PC-9 (cell line): ENCODE results near the gene AKT1S1. TPM values are rescaled to one million over a fixed set of nuclear protein-coding genes. Genes with fewer than 3 reads are reported as not detected.

Experiments used
- BruUV-seq: library from RNA; stranded (reverse); fragments of 400-500 nt; replicated peaks from 2 replicates; lab custom pipeline; 2021; lab: Mats Ljungman, UMichigan
- CTCF ChIA-PET: fragments of 300-600 bp; sonication (Branson Sonifier 250); formaldehyde crosslinking; loops from one replicate; lab custom pipeline; 2022; ENCODE audit warnings: antibody characterized with exemption; lab: Charles Lee
- POLR2A ChIA-PET: fragments of 300-600 bp; sonication (Branson Sonifier 250); formaldehyde crosslinking; loops from one replicate; lab custom pipeline; 2022; ENCODE audit warnings: antibody characterized with exemption; ENCODE audit not compliant: unreplicated experiment; lab: Charles Lee
- DNase-seq, 2 experiments: peaks; one replicate each; pipeline versions ENCODE4 v3.0.0 to v3.0.0-alpha.2; 2015 to 2022; ENCODE audit warnings: mixed read lengths in 1 of 2
- H2AFZ ChIP-seq: fragments of 200-600 bp; sonication (generic); 2 replicates; pipeline ENCODE4 v1.8.1; 2017; ENCODE audit warnings: antibody characterized with exemption
- H3F3A ChIP-seq: fragments of 200-600 bp; sonication (generic); 2 replicates; pipeline ENCODE4 v1.8.1; 2017; ENCODE audit warnings: antibody characterized with exemption, mild to moderate bottlenecking, low read depth; ENCODE audit not compliant: insufficient read depth
- H3K27ac ChIP-seq: fragments of 200-600 bp; sonication (generic); 2 replicates; pipeline ENCODE4 v1.6.1; 2016; ENCODE audit warnings: mixed run types
- H3K27me3 ChIP-seq: fragments of 200-600 bp; sonication (generic); 2 replicates; pipeline ENCODE4 v1.6.1; 2016; ENCODE audit warnings: low read depth, mixed run types; ENCODE audit not compliant: insufficient read depth
- H3K36me3 ChIP-seq: fragments of 200-600 bp; sonication (generic); 2 replicates; pipeline ENCODE4 v1.6.1; 2016; ENCODE audit warnings: low read depth, mixed run types
- H3K4me1 ChIP-seq: fragments of 200-600 bp; sonication (generic); replicated peaks from 2 replicates; pipeline ENCODE4 v1.6.1; 2016; ENCODE audit warnings: mixed run types; ENCODE audit not compliant: insufficient read depth
- H3K4me2 ChIP-seq: fragments of 200-600 bp; sonication (generic); 2 replicates; pipeline ENCODE4 v1.6.1; 2017; ENCODE audit warnings: mixed run types
- H3K4me3 ChIP-seq: fragments of 200-600 bp; sonication (generic); 2 replicates; pipeline ENCODE4 v1.6.1; 2016; ENCODE audit warnings: mixed run types
- H3K79me2 ChIP-seq: fragments of 200-600 bp; sonication (generic); 2 replicates; pipeline ENCODE4 v1.6.1; 2017; ENCODE audit warnings: low read depth, mixed run types
- H3K9me2 ChIP-seq: fragments of 200-600 bp; sonication (generic); 2 replicates; pipeline ENCODE4 v1.8.1; 2017; ENCODE audit warnings: mild to moderate bottlenecking; ENCODE audit not compliant: insufficient read depth
- H3K9me3 ChIP-seq: fragments of 200-600 bp; sonication (generic); 2 replicates; pipeline ENCODE4 v1.8.1; 2016; ENCODE audit warnings: low read depth; ENCODE audit not compliant: insufficient read depth
- H4K20me1 ChIP-seq: fragments of 200-600 bp; sonication (generic); 2 replicates; pipeline ENCODE4 v1.8.1; 2017; ENCODE audit not compliant: insufficient read depth
- CTCF ChIP-seq: fragments of 200-600 bp; sonication (generic); conservative IDR thresholded peaks from 2 replicates; pipeline ENCODE4 v1.6.1; 2017; ENCODE audit warnings: mixed run types, antibody characterized with exemption, mild to moderate bottlenecking, moderate library complexity
- EZH2 ChIP-seq: fragments of 200-600 bp; sonication (generic); IDR thresholded peaks from 2 replicates; pipeline ENCODE4 v1.8.0; 2017; ENCODE audit warnings: antibody characterized with exemption, low read depth
- intact Hi-C: fragments of 100-400 bp; cut with micrococcal nuclease; formaldehyde crosslinking; loops from one replicate; pipeline ENCODE4 v1.10.0; 2022; ENCODE audit not compliant: unreplicated experiment
- total RNA-seq: library from RNA; stranded (reverse); gene quantifications from 2 replicates; pipeline ENCODE4 v1.2.3, GENCODE V29; 2021

The AKT1S1 gene
- total RNA-seq, 1 experiment from 2014 or later = 143 TPM

DNA sequence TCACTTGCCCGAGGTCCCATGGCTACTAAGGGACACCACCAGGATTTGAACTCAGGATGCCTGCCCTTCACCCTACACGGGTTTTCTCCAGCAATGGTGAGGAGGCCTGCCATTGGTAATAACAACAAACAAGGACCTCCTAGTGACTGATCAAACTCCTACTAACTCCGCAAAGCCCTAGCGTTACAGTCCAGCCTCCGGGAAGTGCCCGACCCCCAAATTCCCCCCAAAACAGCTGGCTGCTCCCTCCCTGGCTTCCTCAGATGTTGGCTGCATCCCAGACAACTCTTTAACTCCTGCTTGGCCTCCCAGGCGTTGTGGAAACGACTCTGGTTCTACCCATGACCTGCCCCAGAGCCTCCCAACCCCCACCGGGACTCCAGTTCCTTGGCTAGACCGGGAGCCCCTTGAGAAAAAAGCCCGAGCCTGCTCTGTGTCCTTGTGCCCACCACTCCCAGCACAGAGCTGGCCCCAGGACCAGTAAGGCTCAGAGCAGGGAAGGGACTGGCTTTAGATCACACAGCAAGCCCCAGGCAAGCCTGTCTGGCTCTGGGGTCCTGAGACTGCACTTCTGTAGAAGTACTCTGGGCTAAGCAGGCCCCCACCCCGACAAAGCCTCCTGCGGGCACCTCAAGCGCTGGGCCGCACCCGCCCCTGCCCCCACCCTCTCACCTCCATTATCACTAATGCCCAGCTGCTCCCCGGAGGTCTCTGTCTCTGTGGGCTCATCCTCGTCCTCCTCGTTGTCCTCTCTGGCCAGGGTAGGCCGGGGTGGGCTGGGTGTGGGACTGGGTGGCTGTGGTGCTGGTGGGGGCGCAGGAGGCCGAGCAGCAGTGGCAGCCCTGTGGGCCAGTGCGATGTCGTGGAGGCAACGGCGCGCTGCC lies 4.7 kb downstream of the AKT1S1 start:
- intact Hi-C loops = no loop called here
- Histone ChIP-seq H3K4me2 (no peak overlapping the region), H3K4me3 (no peak overlapping the region), H3F3A (peaks cover 40% of the 10 kb centered on the region), H4K20me1 (peaks cover 23% of the 10 kb centered on the region), H3K4me1 (peaks cover 27% of the 10 kb centered on the region), H3K79me2 (peaks cover 37% of the 10 kb centered on the region), H2AFZ (no peak overlapping the region), H3K9me2 (no peaks in the 10 kb centered on the region), H3K9me3 (no peaks in the 10 kb centered on the region), H3K36me3 (0 out of 2 replicates have a peak, but pooled peaks cover 8% of the 10 kb centered on the region), H3K27ac (no peak overlapping the region), H3K27me3 (no peaks in the 10 kb centered on the region)
- POLR2A ChIA-PET = no interaction called here
- no peak for DNase-seq
- CTCF ChIA-PET = no interaction called here
- no TSS peak for BruUV-seq
- no peak for TF ChIP-seq CTCF
- TF ChIP-seq EZH2 = no peak

DNA sequence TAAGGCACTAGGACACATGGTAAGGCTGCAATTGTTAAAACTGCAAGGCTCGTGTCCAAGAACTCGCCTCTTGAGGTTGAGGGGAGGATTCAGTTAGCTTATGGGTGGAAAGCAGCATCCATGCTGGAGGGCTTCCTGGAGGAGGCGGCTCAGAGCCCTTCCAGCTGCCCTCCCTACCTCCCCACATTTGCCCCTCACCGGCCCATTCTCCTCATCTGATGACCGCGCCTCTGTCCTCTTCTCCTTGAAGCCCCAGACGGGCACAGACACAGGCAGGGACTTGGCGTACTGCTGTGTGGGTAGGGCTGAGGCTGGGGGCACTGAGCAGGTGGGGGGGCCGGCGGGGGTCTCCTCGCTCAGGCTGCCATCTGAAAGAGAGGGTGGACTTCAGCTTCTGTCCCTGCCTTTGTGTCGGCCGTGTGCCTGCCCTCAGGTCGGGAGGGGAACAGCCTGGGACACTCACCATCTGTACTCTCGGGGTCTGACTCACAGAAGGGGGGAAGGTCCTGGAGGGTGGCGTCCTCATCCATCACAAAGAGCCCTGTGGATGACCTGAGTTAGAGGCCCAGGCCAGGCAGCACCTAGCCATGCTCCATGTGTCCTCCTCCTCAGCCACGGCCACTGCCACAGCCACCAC lies 5.7 kb downstream of the AKT1S1 start:
- BruUV-seq = no TSS peak
- H3K4me1 ChIP-seq = peaks cover 28% of the 10 kb centered on the region
- no peak overlapping the region for H2AFZ ChIP-seq
- ChIA-PET CTCF (no interaction called here), POLR2A (no interaction called here)
- no peaks in the 10 kb centered on the region for H3K27me3 ChIP-seq
- H3K9me2 ChIP-seq = no peaks in the 10 kb centered on the region
- H3K4me2 ChIP-seq = no peak overlapping the region
- H3K4me3 ChIP-seq = no peak overlapping the region
- H3K36me3 ChIP-seq = 0 out of 2 replicates have a peak, but pooled peaks cover 8% of the 10 kb centered on the region
- no peak overlapping the region for H3K27ac ChIP-seq
- peaks cover 48% of the 10 kb centered on the region for H3F3A ChIP-seq
- H3K79me2 ChIP-seq = peaks cover 41% of the 10 kb centered on the region
- TF ChIP-seq EZH2 (no peak), CTCF (no peak)
- peaks cover 26% of the 10 kb centered on the region for H4K20me1 ChIP-seq
- DNase-seq = no peak
- intact Hi-C loops = no loop called here
- H3K9me3 ChIP-seq = no peaks in the 10 kb centered on the region

DNA sequence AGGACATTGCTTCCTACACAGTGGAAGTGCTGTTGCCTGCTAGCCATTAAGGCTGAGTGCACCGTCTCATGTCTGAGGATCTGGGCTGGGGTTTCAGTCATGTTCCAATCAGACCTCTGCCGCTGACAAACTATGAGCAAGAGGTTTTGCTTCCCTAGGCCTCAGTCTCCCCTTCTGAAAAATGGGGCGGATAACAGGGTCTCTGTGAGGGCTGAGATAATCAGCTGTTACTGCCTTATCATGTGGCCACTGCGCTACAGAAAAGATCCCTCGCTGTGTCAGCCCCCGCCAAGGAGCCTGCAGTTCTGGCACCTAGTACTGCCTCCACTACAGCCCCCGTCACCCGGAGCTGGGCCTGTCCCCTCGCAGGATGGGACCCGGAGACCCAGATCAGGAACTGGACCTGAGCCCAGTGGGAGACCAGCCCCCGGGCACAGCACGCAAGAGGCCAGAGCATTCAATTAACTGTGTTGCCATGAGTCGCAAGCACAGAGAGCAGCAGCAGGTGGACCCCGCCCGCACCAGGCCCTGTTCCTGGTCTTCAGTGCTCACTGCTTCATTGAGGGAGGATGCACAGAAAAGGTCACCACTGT lies 6.8 kb downstream of the AKT1S1 start:
- Histone ChIP-seq H3K4me3 (peak overlapping the region; percentile 48; the same call in 1 of the 2 replicates), H3K9me2 (no peaks in the 10 kb centered on the region), H4K20me1 (peaks cover 32% of the 10 kb centered on the region), H3F3A (peaks cover 58% of the 10 kb centered on the region), H3K27ac (no peak overlapping the region), H3K36me3 (0 out of 2 replicates have a peak, but pooled peaks cover 8% of the 10 kb centered on the region), H3K4me2 (peak overlapping the region; percentile 71), H3K79me2 (peaks cover 42% of the 10 kb centered on the region), H3K9me3 (no peaks in the 10 kb centered on the region), H3K27me3 (no peaks in the 10 kb centered on the region), H3K4me1 (peaks cover 38% of the 10 kb centered on the region), H2AFZ (no peak overlapping the region)
- DNase-seq = no peak
- no peak for TF ChIP-seq EZH2
- TF ChIP-seq CTCF = no peak
- intact Hi-C loops = loop anchor here (1.0 kb wide), 1 partner anchor 193 kb away; the partner anchor contains the start of gene PRMT1
- ChIA-PET CTCF (no interaction called here), POLR2A (interaction anchor here (0.6 to 0.9 kb wide), 2 partner anchors 58 to 280 kb away, joined by 3 to 10 read pairs; no protein-coding TSS in a partner anchor)
- no TSS peak for BruUV-seq
